ENCODE measurements around the gene SLC25A26.
"Not testable (repeated sequence)": the region's sequence is repeated elsewhere in the genome, so short reads cannot be mapped to it uniquely, and the experiment has no call there.

Gene SLC25A26

DNA sequence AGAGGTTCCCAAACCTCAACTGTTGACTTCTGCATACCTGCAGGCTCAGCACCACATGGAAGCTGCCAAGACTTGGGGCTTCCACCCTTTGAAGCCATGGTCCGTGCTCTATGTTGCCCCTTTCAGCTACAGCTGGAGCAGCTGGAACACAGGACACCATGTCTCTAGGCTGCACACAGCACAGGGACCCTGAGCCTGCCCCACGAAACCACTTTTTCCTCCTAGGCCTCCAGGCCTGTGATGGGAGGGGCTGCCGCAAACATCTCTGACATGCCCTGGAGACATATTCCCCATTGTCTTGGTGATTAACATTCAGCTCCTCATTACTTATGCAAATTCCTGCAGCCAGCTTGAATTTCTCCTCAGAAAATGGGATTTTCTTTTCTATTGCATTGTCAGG lies 201.1 kb downstream of the SLC25A26 start:
- not testable (repeated sequence) for DNase-seq (ENCODE audit: low read depth, low spot score); H3K27ac ChIP-seq

DNA sequence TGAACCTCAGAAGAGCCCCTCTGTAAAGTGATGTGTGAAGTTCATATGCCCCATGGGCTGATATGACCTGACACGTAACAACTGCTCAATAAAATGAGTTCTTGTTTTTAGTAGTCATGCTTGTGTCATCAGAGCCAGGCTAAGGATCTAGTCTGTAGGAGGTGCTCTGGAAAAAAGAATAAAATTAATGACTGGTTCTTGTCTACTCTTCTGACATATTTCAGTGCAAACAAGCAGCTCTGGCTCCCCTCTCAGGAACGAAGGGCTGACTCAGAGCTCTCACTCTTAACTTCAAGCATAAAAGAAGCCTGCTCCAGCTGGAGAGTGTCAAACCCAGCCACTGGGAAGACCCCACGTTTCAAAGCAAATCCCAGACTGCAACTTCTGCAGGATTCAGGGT lies 203.0 kb downstream of the SLC25A26 start:
- H3K27ac ChIP-seq: no peak overlapping the region
- no peak for DNase-seq (ENCODE audit: low read depth, low spot score)

DNA sequence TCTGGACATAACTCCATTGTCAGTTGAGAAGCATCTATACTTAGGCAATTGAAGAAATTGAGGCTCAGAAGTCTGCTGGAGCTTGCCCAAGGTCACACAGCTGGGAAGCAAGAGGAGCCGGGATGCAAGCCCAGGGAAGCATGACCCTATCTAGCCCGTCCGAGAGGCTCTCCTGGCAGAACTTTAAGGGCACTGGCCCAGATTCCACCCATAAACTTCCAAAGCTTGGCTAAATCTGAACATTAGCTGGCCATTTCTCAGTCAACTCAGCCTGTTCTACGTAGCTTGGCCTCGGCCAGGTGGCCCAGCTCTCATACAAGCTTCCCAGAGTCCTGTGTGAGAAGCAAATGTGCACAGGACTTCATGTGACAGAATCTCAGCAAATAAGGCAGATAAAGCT lies 204.2 kb downstream of the SLC25A26 start:
- no peak for DNase-seq (ENCODE audit: low read depth, low spot score)

GRCh38 chr3:66425576-66426114 lies 204.8 kb downstream of the SLC25A26 start:
- no peak overlapping the region for H3K27ac ChIP-seq
- DNase-seq (ENCODE audit: low read depth, low spot score): no peak

More for the DNA sequence above, 204.2 kb downstream of the SLC25A26 start:
- no peak overlapping the region for H3K27ac ChIP-seq

DNA sequence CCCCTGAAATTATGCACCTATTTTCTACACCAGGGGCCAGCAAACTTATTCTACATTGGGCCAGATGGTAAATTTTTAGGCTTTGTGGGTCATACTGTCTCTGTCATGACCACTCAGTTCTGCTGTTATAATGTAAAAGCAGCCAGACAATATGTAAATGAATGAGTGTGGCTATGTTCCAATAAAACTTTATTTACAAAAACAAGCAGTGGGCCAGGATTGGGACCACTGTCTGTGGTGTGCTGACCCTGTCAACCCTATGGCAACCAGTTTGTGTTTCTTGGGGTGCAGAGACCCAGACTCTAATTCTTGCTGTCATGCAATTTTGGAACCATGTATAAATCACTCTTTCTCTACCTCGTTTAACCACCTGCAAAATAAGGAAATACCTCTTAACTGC lies 205.3 kb downstream of the SLC25A26 start:
- H3K27ac ChIP-seq: no peak overlapping the region
- DNase-seq (ENCODE audit: low read depth, low spot score): no peak

- H3K27ac ChIP-seq: no peak overlapping the region
- DNase-seq (ENCODE audit: low read depth, low spot score): no peak
These were observed 206.6 kb downstream of the SLC25A26 start for GRCh38 chr3:66427352-66427751.

- DNase-seq (ENCODE audit: low read depth, low spot score): no peak
- H3K27ac ChIP-seq: peak overlapping the region; percentile 53
These were observed 207.2 kb downstream of the SLC25A26 start for GRCh38 chr3:66427951-66428474.

Data from epithelial cell of prostate (primary cell).